KOPT-K1 (cell line): ENCODE results near the gene KRTAP25-1.

Source experiments
- H3K27ac ChIP-seq: fragments of 200-600 bp; sonication (generic); 2 replicates; pipeline ENCODE4 v1.5.1; 2016; ENCODE audit warnings: antibody characterized with exemption, mild to moderate bottlenecking, low read depth, low read length; ENCODE audit not compliant: poor library complexity, severe bottlenecking
- H3K36me3 ChIP-seq: fragments of 200-600 bp; sonication (generic); 2 replicates; pipeline ENCODE4 v1.5.1; 2017; ENCODE audit warnings: antibody characterized with exemption, mild to moderate bottlenecking, low read length, moderate library complexity; ENCODE audit not compliant: insufficient read depth
- H3K9me3 ChIP-seq: fragments of 200-600 bp; sonication (generic); 2 replicates; pipeline ENCODE4 v1.5.1; 2017; ENCODE audit warnings: antibody characterized with exemption, low read length, mild to moderate bottlenecking; ENCODE audit not compliant: insufficient read depth, poor library complexity, severe bottlenecking

KRTAP25-1 gene, protein sequence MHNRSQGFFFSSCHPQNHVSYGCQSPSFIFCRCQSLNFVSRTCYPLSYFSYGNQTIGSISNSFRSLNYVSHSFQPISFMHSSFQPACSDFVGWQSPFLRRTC

DNA sequence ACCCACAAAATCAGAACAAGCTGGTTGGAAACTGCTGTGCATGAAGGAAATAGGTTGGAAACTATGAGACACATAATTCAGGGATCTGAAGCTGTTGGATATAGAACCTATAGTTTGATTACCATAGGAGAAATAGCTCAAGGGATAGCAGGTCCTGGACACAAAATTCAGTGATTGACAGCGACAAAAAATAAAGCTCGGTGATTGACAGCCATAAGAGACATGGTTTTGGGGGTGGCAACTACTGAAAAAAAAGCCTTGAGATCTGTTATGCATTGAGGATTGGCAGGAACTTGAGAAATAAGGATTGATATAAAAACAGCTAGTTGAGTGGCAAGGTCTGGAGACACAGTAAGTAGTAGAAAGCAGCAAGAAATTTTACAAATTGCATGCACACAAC is at the start of gene KRTAP25-1:
Gene KRTAP25-1, minus strand, starts transcription at position 300 of the 400 bp plus-strand sequence. Its CDS starts 24 bp downstream, at position 276.
- no peaks in the 10 kb centered on the region for H3K36me3 ChIP-seq
- no peak within 1 kb of the TSS for H3K27ac ChIP-seq
- H3K9me3 ChIP-seq, result no peaks in the 10 kb centered on the region

DNA sequence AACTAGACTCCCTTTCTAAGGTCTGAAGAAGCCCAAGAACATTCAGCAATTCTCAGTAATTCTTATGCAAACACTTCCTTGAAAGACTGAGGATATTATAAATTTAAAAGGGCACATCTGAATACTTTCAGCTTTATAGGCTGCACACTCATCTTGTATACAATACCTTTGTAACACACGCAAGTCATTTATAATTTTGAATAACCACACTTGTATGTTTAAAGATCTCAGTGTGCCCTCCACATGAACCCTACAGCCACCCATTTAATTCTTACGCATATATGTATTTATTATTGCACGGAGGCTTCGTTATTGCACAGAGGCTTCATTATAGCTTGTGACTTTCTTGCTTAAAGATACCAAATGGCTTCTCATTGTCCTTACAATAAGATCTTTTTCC is 49.4 kb upstream of the KRTAP25-1 start:
- H3K27ac ChIP-seq, result no peak overlapping the region
- no peaks in the 10 kb centered on the region for H3K9me3 ChIP-seq

DNA sequence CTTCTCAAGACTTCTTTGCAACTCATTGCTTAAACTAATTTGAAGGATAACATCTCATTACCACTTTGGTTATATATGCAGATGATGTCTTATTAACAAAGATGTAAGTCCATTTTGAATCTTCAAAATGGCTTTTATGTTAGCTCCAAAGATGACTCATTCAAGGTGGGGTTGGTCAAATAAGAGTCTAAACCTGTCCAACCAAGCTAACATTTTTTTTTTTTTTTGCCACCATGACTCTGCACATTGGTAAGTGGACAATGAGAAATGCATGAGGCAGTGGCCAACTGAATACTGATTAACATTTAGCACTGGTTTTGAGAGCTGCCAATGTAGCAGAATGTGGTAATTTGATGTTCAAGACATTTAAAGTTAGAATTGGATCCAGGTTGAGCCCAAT is 48.5 kb upstream of the KRTAP25-1 start:
- no peaks in the 10 kb centered on the region for H3K36me3 ChIP-seq
- H3K27ac ChIP-seq, result no peak overlapping the region
- no peaks in the 10 kb centered on the region for H3K9me3 ChIP-seq

More for the DNA sequence above, 49.4 kb upstream of the KRTAP25-1 start:
- no peaks in the 10 kb centered on the region for H3K36me3 ChIP-seq

DNA sequence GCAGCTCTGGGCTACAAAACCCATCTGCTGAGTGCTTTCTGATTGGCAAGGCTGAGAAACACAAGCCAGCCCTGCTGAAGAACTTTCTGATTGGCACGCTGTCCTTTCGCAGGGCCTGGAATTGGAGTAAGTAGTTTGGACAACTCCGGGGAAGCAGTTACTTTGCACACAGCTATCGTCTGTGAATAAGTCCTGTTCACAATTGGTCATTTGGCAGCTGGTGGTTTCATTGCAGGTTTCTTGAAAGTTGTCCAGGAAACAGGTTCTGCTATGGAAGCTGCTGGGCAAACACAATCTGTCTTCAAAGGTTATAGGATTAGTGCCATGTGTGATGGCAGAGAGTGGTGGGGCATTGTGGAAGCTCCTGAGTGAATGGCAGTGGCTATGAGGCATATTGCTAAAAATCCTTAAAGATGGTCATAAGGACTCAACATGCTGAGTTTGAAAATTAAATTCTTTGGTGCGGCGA is 48.0 kb upstream of the KRTAP25-1 start, which contains the start of gene KRTAP27-1:
Gene KRTAP27-1, minus strand, starts transcription at position 419 of the 469 bp plus-strand sequence. Its CDS starts 26 bp downstream, at position 393.
- H3K9me3 ChIP-seq, result no peaks in the 10 kb centered on the region
- no peak within 1 kb of the TSS for H3K27ac ChIP-seq
- no peaks in the 10 kb centered on the region for H3K36me3 ChIP-seq

DNA sequence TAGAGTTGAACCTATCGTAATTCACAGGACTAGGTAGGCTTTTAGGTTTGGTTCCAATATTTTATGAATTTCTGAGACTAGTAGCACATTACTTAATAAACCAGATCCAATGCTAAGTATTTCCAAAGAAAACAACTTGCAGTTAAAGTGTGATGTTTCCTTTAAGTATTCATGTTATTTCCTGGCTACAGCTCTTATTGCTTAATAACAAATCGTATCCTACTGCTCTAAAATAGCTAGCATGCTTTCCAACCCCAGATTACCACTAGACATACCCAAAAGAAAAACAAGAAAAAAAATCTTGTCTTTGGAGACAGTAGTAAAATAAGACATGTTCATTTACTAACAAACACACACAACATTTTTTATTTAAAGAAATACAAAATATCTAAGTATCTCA is 47.3 kb upstream of the KRTAP25-1 start:
- no peaks in the 10 kb centered on the region for H3K36me3 ChIP-seq
- no peak overlapping the region for H3K27ac ChIP-seq
- no peaks in the 10 kb centered on the region for H3K9me3 ChIP-seq

DNA sequence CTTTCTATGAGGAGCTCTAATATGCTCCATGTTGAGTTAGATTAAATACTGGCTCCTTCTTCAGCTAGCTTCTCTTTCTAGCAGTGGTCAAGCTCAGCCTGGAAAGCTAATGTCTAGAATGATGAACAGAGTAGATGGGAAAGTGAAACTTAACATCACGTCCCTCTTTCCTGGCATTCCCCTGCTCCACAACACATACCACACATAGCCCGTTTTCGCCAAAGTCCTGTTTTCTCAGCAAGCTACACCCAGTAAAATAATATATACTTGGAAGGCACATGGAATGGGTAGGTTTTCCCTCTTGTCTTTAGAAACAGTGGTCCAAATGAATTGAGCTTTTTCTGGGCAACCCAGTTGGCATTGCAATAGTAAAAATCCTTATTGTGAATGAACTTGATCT is 44.4 kb upstream of the KRTAP25-1 start:
- H3K27ac ChIP-seq, result no peak overlapping the region
- H3K9me3 ChIP-seq, result no peaks in the 10 kb centered on the region

DNA sequence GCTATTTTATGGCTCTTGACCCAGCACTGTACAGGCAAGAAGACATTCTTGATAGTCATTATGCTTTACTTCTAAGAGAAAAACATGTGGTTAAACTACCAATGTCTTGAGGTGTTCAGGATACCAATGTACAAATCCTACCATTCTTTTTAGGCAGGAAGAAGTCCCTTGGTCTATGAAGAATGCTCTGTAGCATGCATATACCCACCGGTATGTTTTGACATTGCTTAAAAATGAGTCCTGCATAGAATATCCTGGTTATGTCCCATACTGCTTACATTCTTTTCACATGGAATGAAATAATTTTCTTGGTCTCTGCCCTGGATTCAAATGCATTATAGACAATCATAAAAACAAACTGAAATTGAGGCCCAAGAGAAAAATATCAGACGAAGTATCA is 43.4 kb upstream of the KRTAP25-1 start:
- H3K27ac ChIP-seq, result no peak overlapping the region
- H3K9me3 ChIP-seq, result no peaks in the 10 kb centered on the region
- H3K36me3 ChIP-seq, result no peaks in the 10 kb centered on the region

More for the DNA sequence above, 44.4 kb upstream of the KRTAP25-1 start:
- H3K36me3 ChIP-seq, result no peaks in the 10 kb centered on the region

DNA sequence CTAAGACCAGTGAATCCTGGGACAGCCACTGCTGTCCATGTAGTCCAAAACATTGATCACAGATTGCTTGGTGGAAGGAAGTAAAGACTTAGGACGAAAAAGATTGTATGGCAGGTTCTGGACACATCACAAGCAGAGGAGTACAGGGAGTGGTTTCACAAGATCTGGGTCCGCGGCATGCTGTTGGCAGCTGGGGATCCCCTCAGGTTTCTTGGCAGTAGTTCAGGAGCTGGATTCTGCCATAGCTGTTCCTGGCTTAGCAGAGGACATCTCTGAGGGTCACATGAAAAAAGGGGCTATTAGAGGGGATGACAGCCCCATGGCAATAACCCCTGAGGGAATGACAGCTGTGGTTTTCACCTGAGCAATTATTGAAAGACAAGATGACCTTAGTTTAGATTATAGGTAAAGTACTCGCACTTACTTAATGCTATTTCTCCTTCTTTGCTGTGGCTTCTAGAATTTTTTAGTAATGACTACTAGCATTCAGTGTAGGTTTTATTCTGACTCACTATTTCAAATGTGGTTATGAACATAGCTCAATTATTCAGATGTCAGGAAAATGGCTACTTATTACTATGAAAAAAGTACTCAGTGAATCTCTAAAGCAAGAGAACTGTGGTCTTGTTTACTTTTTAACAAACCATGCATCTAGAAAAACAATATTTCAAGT is 40.0 kb upstream of the KRTAP25-1 start:
- H3K9me3 ChIP-seq, result no peaks in the 10 kb centered on the region
- H3K27ac ChIP-seq, result no peak overlapping the region
- H3K36me3 ChIP-seq, result no peaks in the 10 kb centered on the region

DNA sequence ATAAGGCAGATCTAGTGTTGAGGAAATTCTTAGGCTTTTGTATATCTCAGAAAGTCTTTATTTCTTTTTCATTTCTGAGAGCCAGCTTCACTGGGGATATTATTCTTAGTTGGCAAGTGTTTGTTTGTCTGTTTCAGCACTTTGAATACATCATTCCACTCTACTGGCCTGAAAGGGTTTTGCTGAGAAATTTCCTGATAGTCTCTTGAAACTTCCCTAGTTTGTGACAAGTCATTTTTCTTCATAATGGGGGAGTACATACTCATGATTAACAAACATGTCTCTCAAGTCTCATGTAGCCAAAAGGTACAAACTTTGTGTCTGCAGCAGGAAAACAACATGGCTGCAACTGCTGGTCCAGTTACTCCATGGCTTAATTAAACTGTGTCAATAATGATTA is 37.1 kb upstream of the KRTAP25-1 start:
- Histone ChIP-seq H3K9me3 (no peaks in the 10 kb centered on the region), H3K36me3 (no peaks in the 10 kb centered on the region), H3K27ac (no peak overlapping the region)

DNA sequence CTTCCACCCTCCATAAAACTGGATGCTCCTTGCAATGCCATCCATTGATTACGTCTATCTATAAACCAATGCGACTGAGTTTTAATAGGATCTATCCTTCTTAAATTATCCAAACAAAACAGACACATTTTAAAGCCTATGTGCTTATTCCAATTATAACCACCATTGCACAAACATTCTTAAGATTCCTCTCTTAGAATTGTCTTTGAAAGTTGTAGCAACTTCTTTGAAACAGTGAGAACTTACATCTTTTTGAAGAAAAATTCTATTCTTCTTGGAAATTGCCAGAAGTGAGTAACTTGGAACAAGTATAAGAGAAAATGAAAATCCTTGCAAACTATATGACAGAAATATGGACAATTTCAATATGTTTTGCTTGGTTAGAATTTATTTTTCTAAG is 30.9 kb upstream of the KRTAP25-1 start, which contains the start of gene KRTAP26-1:
Gene KRTAP26-1, minus strand, starts transcription at position 101 of the 400 bp plus-strand sequence. CDS start 280 bp downstream, outside the sequence.
- H3K36me3 ChIP-seq, result no peaks in the 10 kb centered on the region
- no peaks in the 10 kb centered on the region for H3K9me3 ChIP-seq
- H3K27ac ChIP-seq, result no peak within 1 kb of the TSS

DNA sequence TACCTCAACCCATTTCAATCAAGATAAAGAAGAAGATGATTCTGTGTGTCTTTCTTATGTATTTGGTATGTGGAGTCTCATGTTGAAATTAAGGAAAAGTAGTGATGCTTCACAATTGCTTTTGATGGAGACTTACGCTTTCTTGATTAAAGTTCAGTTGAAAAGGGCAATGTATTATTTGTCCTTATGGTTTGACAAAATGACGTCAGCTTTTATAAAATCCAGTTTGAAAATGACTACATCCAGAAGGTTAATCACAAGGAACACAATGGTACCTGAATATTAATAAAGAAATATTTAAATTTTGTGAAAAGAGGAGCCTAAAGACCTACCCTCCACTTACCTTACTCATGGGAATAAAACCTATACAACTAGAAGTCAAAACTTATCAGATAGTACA is 26.4 kb upstream of the KRTAP25-1 start:
- Histone ChIP-seq H3K36me3 (no peaks in the 10 kb centered on the region), H3K9me3 (no peaks in the 10 kb centered on the region), H3K27ac (no peak overlapping the region)

DNA sequence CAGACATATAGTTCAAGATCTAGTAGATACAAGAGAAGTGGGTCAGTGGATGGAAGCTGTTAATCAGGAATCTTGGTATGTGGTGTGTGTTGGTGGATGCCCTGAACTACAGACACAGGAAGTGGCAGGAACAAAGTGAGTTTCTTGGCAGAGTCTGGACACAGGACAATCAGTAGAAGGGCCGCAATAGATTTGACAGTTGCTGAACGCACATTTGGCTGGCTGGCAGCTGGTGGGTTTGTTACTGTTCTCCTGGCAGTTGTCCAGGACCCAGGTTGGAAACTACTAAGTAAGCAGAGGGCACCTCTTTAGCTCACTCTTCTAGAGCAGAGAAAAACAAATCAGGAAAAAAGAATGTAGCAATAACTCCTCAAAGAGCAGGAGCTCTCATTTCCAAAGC is 17.6 kb upstream of the KRTAP25-1 start:
- no peak overlapping the region for H3K27ac ChIP-seq
- H3K9me3 ChIP-seq, result no peaks in the 10 kb centered on the region
- no peaks in the 10 kb centered on the region for H3K36me3 ChIP-seq

DNA sequence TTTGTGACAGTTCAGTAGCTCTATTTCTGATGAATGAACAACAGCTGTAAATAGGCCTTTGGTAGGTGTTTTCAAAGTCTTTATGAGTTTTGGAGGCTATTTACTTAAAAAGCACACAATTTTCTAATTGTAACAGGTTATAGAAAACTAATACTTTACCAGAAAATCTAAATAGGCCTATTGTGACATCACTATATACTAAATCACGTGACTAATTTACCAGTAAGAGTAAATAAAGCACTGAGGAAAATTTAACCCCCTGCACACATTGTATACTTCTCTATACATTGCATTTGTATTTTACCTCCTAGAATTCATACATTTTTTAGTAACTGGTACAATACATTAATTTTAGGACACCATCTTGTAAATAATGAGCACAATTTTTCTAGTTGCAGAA is 15.8 kb upstream of the KRTAP25-1 start:
- Histone ChIP-seq H3K36me3 (no peaks in the 10 kb centered on the region), H3K9me3 (no peaks in the 10 kb centered on the region), H3K27ac (no peak overlapping the region)

DNA sequence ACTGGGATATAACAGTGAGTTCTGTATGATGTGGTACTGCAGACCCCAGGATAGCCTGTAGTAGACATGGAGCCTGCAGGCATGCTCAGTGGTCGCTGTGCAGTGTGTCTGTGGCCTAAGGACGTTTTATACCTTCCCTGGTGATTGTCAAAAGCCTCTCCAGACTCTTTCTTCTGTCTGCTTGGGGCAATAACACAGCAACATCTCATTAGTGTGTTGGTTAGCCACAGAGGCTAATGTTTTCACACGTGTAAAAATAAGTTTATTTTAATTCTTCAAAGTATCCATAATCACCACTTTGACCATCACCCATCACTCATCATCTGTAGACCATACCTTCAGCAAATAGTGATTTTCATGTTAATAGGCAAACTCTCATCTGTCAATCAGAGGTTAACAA is 6.5 kb downstream of the KRTAP25-1 start, which contains the start of gene KRTAP24-1:
Gene KRTAP24-1, minus strand, starts transcription at position 101 of the 400 bp plus-strand sequence. Its CDS starts 18 bp downstream, at position 83.
- H3K36me3 ChIP-seq, result no peaks in the 10 kb centered on the region
- H3K27ac ChIP-seq, result no peak within 1 kb of the TSS
- no peaks in the 10 kb centered on the region for H3K9me3 ChIP-seq

DNA sequence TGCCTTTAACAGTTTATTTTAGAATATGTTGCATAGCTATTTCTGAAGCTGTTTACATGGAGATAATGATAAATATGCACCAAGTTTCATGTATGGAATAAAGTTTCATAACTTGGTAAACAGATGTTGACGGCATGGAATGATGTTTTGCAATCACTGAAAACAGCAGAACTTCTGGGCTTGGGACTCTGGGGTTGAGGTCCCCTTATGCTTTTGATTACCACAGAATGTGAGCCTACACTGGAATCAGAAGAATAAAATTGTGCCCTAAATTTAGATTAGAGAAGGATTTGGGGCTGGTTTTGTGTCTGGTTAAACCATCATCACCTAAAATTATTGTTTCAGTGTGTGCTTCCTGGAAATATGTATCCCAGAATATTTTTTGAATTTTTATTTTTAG is 17.7 kb downstream of the KRTAP25-1 start:
- H3K27ac ChIP-seq, result no peak overlapping the region
- H3K9me3 ChIP-seq, result no peaks in the 10 kb centered on the region
- H3K36me3 ChIP-seq, result no peaks in the 10 kb centered on the region

DNA sequence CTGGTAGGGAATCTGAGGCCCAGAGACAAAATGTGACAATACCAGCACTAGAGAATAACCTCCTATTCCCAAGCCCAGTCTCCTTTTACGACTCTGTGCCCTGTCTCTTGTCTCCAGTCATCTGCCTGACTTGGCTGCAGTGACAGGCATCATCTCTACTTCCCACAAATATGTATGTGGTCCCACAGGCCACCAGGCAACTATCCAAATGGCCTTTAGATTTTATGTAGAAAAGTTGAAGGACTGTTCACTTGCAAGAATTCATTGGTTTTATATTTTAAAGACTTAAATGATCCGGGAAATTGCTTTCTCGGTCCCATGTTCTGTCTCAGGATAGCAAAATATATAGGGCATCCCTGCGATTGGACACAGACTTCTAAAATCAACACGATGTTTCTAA is 18.2 kb downstream of the KRTAP25-1 start:
- no peaks in the 10 kb centered on the region for H3K9me3 ChIP-seq
- no peaks in the 10 kb centered on the region for H3K36me3 ChIP-seq
- H3K27ac ChIP-seq, result no peak overlapping the region
